Measurements from ENCODE around the gene ZC3H6.
"Not testable (repeated sequence)": the region's sequence is repeated elsewhere in the genome, so short reads cannot be mapped to it uniquely, and the experiment has no call there.

ZC3H6 gene

DNA sequence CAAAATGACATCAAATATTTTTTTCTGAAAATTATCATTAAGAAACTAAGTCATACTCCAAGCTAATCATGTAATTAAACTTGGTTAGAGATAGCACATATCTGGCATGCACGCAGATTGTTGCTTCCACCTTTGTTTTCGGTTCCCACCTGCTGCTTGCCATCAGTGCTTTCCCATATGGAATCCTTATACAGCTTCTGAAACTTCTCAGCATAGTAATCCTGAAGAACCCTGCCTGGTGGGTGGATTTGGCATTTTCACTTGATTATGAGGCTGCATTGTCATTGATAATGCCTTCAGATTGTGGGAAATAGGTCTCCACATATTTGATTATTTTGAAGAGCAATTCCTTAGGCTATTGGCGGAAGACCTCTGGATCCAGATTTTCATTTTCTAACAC is 47.5 kb downstream of the ZC3H6 start:
- in situ Hi-C loops (cut with MboI; ENCODE audit: low sequenced_read_pairs), result no loop called here

DNA sequence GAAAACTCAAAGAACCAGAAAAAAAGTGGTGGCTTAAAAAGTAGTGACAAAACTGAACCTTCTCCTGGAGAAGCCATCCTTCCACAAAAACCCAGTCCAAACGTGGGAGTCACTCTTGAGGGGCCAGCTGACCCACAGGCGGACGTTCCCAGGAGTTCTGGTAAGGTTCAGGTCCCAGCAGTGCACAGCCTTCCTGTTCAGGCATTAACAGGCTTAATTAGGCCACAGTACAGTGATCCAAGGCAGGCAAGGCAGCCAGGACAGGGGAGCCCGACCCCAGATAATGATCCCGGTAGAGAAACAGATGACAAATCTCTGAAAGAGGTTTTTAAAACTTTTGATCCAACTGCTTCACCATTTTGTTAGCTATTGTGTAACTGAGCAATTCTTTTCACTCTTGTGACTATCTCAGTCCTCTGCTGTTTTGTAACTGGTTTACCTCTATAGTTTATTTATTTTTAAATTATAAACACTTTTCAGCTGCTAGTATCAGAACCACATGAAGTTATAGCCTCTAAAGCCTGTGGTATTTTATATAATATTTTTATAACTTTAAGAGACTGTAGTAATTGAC is 56.8 kb downstream of the ZC3H6 start:
- in situ Hi-C loops (cut with MboI; ENCODE audit: low sequenced_read_pairs), result no loop called here

DNA sequence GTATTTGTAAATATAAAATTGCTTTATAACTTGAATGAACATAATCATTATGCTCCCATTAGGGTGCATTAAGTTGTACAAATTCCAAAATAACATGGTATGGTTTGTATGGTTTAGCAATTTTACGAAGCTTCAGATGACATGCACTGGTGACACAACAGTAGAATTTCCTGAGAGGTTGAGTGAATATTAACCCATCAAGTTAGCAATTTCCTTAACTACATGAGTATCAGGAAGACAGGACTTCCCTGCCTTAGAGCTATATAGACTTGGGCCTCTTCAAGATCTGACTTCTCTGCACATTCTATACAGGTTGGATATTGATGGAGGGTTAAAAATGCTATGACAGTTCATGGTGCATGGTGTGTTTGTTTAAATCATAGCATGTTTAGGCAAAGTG is 60.2 kb downstream of the ZC3H6 start:
- in situ Hi-C loops (cut with MboI; ENCODE audit: low sequenced_read_pairs), result no loop called here

DNA sequence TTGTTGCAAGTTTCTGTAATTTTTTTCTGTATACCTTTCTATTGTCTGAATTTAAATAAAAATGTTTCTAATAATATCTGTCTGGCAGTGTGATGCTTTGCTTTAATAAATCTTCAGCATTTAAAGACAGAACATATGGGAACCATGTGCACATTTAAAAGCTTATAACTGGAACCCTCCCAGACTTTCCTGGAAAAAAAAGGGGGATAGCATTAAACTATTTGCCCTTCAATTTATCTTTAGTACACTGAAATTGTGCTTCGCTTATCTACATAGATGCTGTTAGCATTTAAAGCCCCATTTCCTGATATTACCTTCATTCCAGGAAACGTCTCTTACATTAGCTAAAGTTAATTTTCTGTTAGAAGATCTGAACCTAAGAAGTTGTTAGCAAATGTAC is 64.6 kb downstream of the ZC3H6 start:
- in situ Hi-C loops (cut with MboI; ENCODE audit: low sequenced_read_pairs), result no loop called here

DNA sequence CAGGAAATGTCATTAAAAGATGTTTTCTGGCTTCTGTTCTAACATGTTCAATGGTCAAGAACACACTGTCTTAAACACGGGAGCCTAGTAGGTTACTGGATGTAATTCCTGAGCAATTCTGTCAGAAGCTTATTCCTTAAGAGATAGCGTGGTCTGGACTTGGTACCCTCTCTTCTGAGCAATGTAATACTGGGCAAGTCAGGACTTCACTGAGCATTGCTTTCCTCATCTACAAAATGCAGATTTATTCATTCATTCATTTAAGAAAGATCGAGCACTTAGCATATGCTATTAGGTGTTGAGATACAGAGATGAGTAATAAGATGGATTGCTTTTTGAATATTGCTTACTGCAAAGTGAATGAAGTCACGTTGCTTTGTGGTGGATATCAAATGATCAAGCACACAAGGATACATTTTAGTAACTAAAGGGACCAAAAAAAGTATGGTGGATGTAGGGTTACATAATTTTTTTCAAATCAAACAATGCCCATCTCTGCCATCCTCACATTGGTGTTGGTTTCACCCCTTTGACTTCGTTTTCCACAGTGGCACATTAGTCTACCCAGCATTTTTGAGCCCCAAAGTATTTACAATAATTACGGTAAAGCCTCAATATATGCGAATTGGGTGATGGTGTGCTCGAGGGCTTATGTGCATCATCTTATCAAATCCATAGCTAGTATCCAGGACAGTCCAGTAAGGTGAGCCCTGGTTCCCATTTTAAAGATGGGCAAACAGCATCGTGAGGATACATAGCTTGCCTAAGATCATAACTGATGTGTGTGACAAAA is 65.3 kb downstream of the ZC3H6 start:
- in situ Hi-C loops (cut with MboI; ENCODE audit: low sequenced_read_pairs), result no loop called here

DNA sequence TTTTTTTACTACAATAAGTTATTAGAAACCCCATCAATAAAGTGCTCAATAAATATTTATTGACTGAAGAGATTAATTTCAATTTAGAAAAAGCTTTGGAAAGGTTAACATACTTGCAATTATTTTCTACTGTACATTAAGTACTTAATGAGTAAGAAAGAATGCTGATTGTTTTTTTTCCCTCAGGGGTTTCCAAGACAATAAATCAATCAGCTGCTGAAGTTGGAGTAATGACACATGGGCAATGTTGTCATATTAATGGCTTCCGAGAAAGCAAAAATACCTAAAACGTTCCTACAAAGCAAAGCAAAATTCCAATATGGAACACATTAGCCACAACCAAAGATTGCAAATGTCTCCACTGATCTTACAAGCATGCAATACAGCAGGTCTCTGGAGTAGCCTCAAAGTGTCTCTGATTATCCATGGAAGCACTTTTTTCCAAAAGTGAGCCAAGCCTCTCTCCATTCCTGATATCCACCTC is 66.7 kb downstream of the ZC3H6 start:
- in situ Hi-C loops (cut with MboI; ENCODE audit: low sequenced_read_pairs), result no loop called here

DNA sequence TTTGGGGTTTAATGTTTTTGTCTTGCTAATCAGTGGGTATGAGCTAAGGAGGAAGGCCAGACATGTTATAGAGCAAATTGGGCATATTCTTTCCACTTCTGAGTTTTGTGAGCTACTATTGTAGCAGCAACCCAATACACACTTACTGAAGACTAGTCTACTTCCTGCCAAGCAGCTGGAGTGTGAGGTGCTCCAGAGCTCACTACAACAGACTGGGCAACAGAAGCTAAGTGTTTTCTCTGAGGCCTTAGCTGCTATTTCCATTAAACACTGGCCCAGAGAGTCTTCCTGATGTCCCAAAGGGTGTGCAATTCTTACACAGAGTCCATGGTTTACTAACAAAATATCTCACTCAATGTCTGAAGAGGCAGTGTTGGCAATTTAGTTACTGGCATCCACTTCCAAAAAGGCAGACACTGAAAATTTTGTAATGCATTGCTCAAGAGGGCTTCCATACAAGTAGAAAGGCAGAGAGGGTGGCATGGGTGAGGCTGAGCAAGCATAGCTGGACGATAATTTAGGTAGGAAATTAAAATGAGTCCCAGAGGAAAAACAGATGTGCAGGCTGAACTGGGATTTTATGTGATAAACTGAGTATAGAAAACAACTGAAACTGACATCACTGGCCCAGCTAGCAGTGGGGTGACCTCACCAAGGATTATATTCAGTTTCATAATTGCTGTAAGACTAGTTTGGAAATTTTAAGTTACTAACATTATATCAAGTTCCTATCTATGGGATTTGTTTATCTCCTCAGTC is 68.6 kb downstream of the ZC3H6 start:
- in situ Hi-C loops (cut with MboI; ENCODE audit: low sequenced_read_pairs), result no loop called here

DNA sequence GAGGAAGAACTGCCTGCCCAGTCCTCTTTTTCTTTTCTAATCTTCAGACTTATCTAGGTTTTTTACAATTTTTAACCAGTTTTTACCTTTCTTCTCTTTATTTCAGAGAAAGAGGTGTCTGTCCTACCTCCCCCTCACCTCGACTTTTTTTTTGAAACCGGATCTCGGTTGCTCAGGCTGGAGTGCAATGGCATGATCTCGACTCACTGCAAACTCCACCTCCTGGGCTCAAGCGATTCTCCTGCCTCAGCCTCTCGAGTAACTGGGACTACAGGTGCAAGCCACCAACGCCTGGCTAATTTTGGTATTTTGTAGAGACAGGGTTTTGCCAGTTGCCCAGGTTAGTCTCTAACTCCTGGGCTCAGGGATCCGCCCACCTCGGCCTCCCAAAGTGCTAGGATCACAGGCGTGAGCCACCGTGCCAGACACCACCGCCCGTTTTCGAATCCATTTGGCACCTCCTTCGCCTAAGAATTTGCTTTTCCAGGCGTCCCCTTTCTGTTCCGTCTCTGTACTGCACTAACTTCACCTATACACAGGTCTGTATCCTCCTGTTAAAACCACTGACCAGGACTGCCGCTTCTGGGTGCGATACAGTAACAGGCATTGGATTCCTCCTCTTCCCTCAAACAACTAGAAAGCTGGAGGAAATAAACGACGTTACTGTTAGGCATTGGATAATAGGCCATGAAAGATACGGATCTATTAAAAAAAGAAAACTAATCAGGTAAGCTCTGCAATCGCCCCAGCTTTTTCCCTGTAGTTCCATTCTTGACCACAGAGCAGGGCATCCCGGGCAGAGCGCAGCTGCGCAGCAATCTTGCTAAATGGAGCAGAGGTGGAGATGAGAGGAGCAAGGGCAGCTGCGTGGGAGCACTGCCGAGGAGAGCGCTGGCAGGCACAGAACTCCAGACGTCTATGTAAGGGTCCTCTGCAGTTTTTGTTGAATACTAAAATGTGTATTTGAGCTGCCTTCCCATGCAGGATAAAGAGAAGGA is 69.9 kb downstream of the ZC3H6 start:
- in situ Hi-C loops (cut with MboI; ENCODE audit: low sequenced_read_pairs), result no loop called here

DNA sequence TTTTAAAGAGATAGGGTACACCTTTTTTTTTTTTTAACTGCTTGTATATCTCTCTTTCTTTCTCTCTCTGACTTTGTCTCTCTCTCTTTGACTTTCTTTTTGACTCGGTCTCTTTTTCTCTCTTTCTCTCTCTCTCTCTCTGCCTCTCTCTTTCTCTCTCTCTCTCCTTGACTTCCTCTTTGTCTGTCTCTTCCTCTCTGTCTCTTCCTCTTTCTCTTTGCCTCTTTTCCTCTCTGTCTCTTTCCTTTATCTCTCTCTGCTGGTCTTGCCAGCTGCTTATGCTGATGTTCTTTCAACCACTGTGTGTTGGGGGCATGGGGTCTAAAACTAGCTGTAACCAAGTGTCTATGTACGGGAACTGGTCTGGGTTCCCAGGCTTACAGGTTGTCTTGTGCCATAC is 76.9 kb downstream of the ZC3H6 start:
- in situ Hi-C loops (cut with MboI; ENCODE audit: low sequenced_read_pairs), result not testable (repeated sequence)

DNA sequence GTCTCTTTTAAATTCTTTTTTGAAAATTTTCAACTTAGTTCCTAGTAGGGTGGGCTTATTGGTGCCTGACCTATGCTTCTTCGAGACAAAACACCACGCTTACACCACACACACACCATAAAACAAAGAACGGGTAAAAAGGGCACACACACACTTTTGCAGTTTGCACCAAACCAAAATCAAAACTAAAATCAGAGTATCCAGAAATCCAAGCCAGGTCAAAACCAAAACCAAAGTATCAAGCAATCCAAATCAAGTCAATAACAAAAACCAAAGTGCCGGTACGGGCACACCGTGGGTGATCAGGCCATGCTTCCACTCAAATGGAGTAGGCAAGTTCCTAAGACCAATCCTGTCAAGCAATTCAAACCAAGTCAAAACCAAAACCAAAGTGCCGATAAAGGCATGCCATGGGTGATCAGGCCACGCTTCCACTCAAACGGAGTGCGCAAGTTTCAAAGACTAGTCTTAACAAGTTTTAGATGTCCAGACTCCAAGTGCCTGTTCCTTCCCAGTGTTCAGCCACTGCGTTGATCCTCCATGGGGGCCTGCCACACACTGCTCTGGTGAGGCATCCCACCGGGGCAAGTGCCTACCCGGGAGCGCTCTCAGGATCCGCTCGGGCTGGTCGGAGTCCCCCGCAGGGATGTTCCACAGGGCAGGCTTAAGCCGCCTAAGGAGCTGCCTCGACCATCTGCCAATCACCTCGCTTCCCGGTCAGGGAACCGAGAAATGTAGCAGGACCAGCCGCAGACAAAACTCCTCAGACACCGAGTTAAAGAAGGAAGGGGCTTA is 77.6 kb downstream of the ZC3H6 start:
- in situ Hi-C loops (cut with MboI; ENCODE audit: low sequenced_read_pairs), result not testable (repeated sequence)

DNA sequence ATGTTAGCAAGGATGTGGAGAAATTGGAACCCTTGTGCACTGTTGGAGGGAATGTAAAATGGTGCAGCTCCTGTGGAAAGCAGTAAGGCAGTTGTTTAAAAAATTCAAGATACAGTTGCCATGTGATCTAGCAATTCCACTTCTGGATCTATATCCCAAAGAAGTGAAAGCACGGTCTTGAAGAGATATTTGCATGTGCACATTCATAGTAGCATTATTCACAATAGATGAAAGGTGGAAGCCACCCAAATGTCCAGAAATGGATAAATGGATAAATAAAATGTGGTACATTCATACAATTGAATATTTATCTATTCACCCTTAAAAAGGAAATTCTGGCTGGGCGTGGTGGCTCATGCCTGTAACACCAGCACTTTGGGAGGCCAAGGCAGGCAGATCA is 78.9 kb downstream of the ZC3H6 start:
- in situ Hi-C loops (cut with MboI; ENCODE audit: low sequenced_read_pairs), result not testable (repeated sequence)

DNA sequence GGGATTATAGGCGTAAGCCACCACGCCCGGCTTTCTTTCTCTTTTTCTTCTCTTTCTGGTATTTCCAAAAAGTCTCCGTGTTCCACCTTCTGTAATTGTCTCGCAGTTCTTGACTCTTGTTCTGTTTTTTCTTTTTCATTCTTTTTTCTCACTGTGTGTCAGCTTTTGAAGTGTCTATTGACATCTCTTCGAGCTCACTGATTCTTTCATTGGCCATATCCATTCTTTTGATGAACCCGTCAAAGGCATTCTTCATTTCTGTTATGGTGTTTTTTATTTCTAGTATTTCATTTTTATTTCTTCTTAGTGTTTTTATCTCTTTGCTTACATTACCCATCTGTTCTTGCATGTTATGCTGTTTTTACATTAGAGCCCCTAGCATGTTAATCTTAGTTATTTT is 84.7 kb downstream of the ZC3H6 start:
- in situ Hi-C loops (cut with MboI; ENCODE audit: low sequenced_read_pairs), result not testable (repeated sequence)

All from HL-60/S4 treated with retinoic acid at 250 ng/mL for 4 days and 3 days (cell line).